Kidney (tissue), 14 donors: ENCODE measurements around the gene KRT13. TPM values are rescaled to one million over a fixed set of nuclear protein-coding genes. Genes with fewer than 3 reads are reported as not detected.

Experiments used
- DNase-seq, 5 donors: peaks; one replicate each; pipeline ENCODE4 v3.0.0-alpha.2; 2013 to 2020
- FAIRE-seq: peaks from 2 replicates; lab custom pipeline; 2012; peaks lifted over from hg19 to GRCh38; lab: Jason Lieb, UNC
- H3K27ac ChIP-seq, 2 donors: one replicate each; pipeline ENCODE4 v1.7.0; 2013; ENCODE audit warnings: low read depth in 2 of 2, low read length in 2 of 2, inconsistent platforms in 1 of 2
- H3K27me3 ChIP-seq: one replicate; pipeline ENCODE4 v1.7.1; 2013; ENCODE audit warnings: low read length, inconsistent platforms; ENCODE audit not compliant: control insufficient read depth, insufficient read depth
- H3K36me3 ChIP-seq, 3 donors: one replicate each; pipeline versions ENCODE4 v1.7.0 to v1.7.1; 2013; ENCODE audit warnings: low read length in 3 of 3, control low read depth in 1 of 3, inconsistent platforms in 1 of 3; ENCODE audit not compliant: insufficient read depth in 3 of 3, control insufficient read depth in 2 of 3
- H3K4me1 ChIP-seq, 3 donors: one replicate each; pipeline versions ENCODE4 v1.7.0 to v1.7.1; 2013; ENCODE audit warnings: low read length in 3 of 3, inconsistent platforms in 1 of 3, low read depth in 1 of 3; ENCODE audit not compliant: control insufficient read depth in 2 of 3, insufficient read depth in 2 of 3
- H3K4me3 ChIP-seq, 3 donors: one replicate each; pipeline versions ENCODE4 v1.7.0 to v1.8.1; 2013; ENCODE audit warnings: low read length in 3 of 3, control low read depth in 1 of 3, inconsistent platforms in 1 of 3
- H3K9ac ChIP-seq, 3 donors: one replicate each; pipeline versions ENCODE4 v1.7.0 to v1.7.1; 2013; ENCODE audit warnings: low read length in 3 of 3, control low read depth in 1 of 3, inconsistent platforms in 1 of 3
- H3K9me3 ChIP-seq, 3 donors: one replicate each; pipeline versions ENCODE4 v1.7.0 to v1.7.1; 2013; ENCODE audit warnings: low read length in 3 of 3, control low read depth in 1 of 3, inconsistent platforms in 1 of 3; ENCODE audit not compliant: control insufficient read depth in 2 of 3, insufficient read depth in 1 of 3
- CTCF ChIP-seq: IDR thresholded peaks from 3 replicates; pipeline ENCODE4 v1.5.1; 2012; ENCODE audit warnings: mild to moderate bottlenecking, moderate library complexity, borderline replicate concordance; ENCODE audit not compliant: insufficient read depth; ENCODE audit errors: extremely low read depth
- intact Hi-C: fragments of 100-400 bp; cut with DNase I; formaldehyde crosslinking; loops from one replicate; pipeline ENCODE4 v1.11.1; 2022
- polyA plus RNA-seq: library from polyadenylated mRNA; stranded (reverse); fragments of 350-450 nt; fragmentation: Illumina TruSeq; extraction: RNeasy Lipid Tissue Mini Kit (QIAGEN cat#74804); gene quantifications from one replicate; pipeline ENCODE4 v1.2.3, GENCODE V29; 2014; ENCODE audit warnings: low read depth, low replicate concordance; ENCODE audit not compliant: insufficient read depth
- total RNA-seq: library from RNA; stranded (reverse); fragmentation: NEBNext Ultra II Directional; extraction: Animal tissue kit (Norgen Biotek cat#: 25700); gene quantifications from one replicate; pipeline ENCODE4 v1.2.1, GENCODE V29; 2021
- donor health status: control.
- donor health status: control.
- donor health status: control.
- donor health status: control.
- donor health status: control.
- donor health status: DM: yes; HTN: yes; CAD: no.
- donor health status: Normal renal cell carcinoma (clear cell type).

Gene KRT13
- total and polyA plus RNA-seq, 2 donors from 2014 or later, result not detected

- DNase-seq (no peak), FAIRE-seq (no peak)
- no peaks in the 10 kb centered on the region for H3K27me3 ChIP-seq
- no peak overlapping the region for H3K4me3 ChIP-seq
- peaks cover 0 to 4% (median 0%) of the 10 kb centered on the region in 3 donors for H3K4me1 ChIP-seq
- intact Hi-C loops, result no loop called here
- H3K27ac ChIP-seq, result no peak overlapping the region
- H3K9me3 ChIP-seq, result no peaks in the 10 kb centered on the region
- H3K36me3 ChIP-seq, result no peaks in the 10 kb centered on the region
- no peak overlapping the region for H3K9ac ChIP-seq
- no peak for TF ChIP-seq CTCF
Measured at GRCh38 chr17:41504246-41504977, 1.0 kb downstream of the KRT13 start.

- intact Hi-C loops, result no loop called here
Measured at GRCh38 chr17:41503202-41503601, 2.2 kb downstream of the KRT13 start.

GRCh38 chr17:41500131-41500911 lies 5.1 kb downstream of the KRT13 start:
- FAIRE-seq (no peak), DNase-seq (no peak)
- no peaks in the 10 kb centered on the region for H3K36me3 ChIP-seq
- H3K4me1 ChIP-seq, result peaks cover 0 to 4% (median 0%) of the 10 kb centered on the region in 3 donors
- no peak overlapping the region for H3K4me3 ChIP-seq
- H3K9ac ChIP-seq, result no peak overlapping the region
- no peaks in the 10 kb centered on the region for H3K9me3 ChIP-seq
- no peak overlapping the region for H3K27ac ChIP-seq
- intact Hi-C loops, result no loop called here
- no peak for TF ChIP-seq CTCF
- H3K27me3 ChIP-seq, result no peaks in the 10 kb centered on the region

More at GRCh38 chr17:41503202-41503601, 2.2 kb downstream of the KRT13 start:
- DNase-seq (no peak), FAIRE-seq (no peak)
- H3K36me3 ChIP-seq, result no peaks in the 10 kb centered on the region
- H3K27ac ChIP-seq, result no peak overlapping the region
- no peak for TF ChIP-seq CTCF
- no peaks in the 10 kb centered on the region for H3K9me3 ChIP-seq
- peaks cover 0 to 4% (median 0%) of the 10 kb centered on the region in 3 donors for H3K4me1 ChIP-seq
- H3K9ac ChIP-seq, result no peak overlapping the region
- H3K4me3 ChIP-seq, result no peak overlapping the region
- no peaks in the 10 kb centered on the region for H3K27me3 ChIP-seq
